SK-N-MC (cell line): ENCODE results near the gene C2orf49.

ENCODE experiments used
- DNase-seq: peaks from one replicate; pipeline ENCODE4 v3.0.0-alpha.2; 2011; ENCODE audit warnings: low read depth, low spot score
- H3K27ac ChIP-seq: fragments of 200-600 bp; sonication (generic); 2 replicates; pipeline ENCODE4 v1.5.1; 2016; ENCODE audit warnings: mixed run types
- H3K36me3 ChIP-seq: fragments of 200-600 bp; sonication (generic); 2 replicates; pipeline ENCODE4 v1.6.1; 2017; ENCODE audit warnings: antibody characterized with exemption, low read length, mixed read lengths; ENCODE audit not compliant: insufficient read depth
- H3K4me3 ChIP-seq: fragments of 200-600 bp; sonication (generic); 2 replicates; pipeline ENCODE4 v1.5.1; 2016
- H3K9ac ChIP-seq: fragments of 200-600 bp; sonication (generic); 2 replicates; pipeline ENCODE4 v1.8.0; 2017; ENCODE audit warnings: mixed run types, mixed read lengths; ENCODE audit not compliant: insufficient read length
- H3K9me3 ChIP-seq: fragments of 200-600 bp; sonication (generic); 2 replicates; pipeline ENCODE4 v1.6.1; 2017; ENCODE audit warnings: low read depth, mild to moderate bottlenecking, antibody characterized with exemption, low read length, moderate library complexity, mixed read lengths
- EZH2 ChIP-seq: fragments of 200-600 bp; sonication (generic); IDR thresholded peaks from one replicate; pipeline ENCODE4 v1.6.1; 2017; ENCODE audit warnings: antibody characterized with exemption
- FOXP2 ChIP-seq: optimal IDR thresholded peaks from 2 replicates; pipeline ENCODE3; 2011; ENCODE audit warnings: mild to moderate bottlenecking, moderate library complexity; ENCODE audit not compliant: insufficient read depth; ENCODE audit errors: extremely low read length, control extremely low read depth
- POLR2AphosphoS5 ChIP-seq: IDR thresholded peaks from 2 replicates; pipeline ENCODE4 v1.6.1; 2012; ENCODE audit warnings: mild to moderate bottlenecking, low read depth, low read length, borderline replicate concordance

Gene C2orf49

GRCh38 chr2:105397025-105397722, 59.8 kb downstream of the C2orf49 start:
- DNase-seq: no peak
- Histone ChIP-seq H3K9ac (no peak overlapping the region), H3K4me3 (no peak overlapping the region), H3K9me3 (no peaks in the 10 kb centered on the region), H3K36me3 (no peaks in the 10 kb centered on the region), H3K27ac (no peak overlapping the region)
- TF ChIP-seq EZH2 (no peak), FOXP2 (no peak), POLR2AphosphoS5 (no peak)

- Histone ChIP-seq H3K27ac (no peak overlapping the region), H3K9ac (peak overlapping the region; percentile 97), H3K4me3 (peak overlapping the region; percentile 99), H3K36me3 (no peaks in the 10 kb centered on the region), H3K9me3 (no peaks in the 10 kb centered on the region)
- no peak for DNase-seq
- TF ChIP-seq POLR2AphosphoS5: no peak
- no peak for TF ChIP-seq EZH2
- TF ChIP-seq FOXP2: no peak
Measured at GRCh38 chr2:105397953-105398335, 60.6 kb downstream of the C2orf49 start.

GRCh38 chr2:105398336-105399206, 61.2 kb downstream of the C2orf49 start, which contains the start of gene FHL2:
TSS of gene FHL2 (minus strand) at chr2:105399051. CDS start at chr2:105386516, 12,535 bp downstream.
- Histone ChIP-seq H3K27ac (peak within 1 kb of the TSS; percentile 58; the same call in 1 of the 2 replicates), H3K9ac (peak within 1 kb of the TSS; percentile 97), H3K4me3 (peak within 1 kb of the TSS; percentile 99), H3K9me3 (no peaks in the 10 kb centered on the region), H3K36me3 (no peaks in the 10 kb centered on the region)
- TF ChIP-seq FOXP2 (no peak), EZH2 (no peak), POLR2AphosphoS5 (no peak)
- no peak for DNase-seq
